ENCODE measurements around the gene MMP26.
"Not testable (repeated sequence)": the region's sequence is repeated elsewhere in the genome, so short reads cannot be mapped to it uniquely, and the experiment has no call there.

MMP26 gene

GRCh38 chr11:4722616-4723534, 18.3 kb downstream of the MMP26 start:
- not testable (repeated sequence) for H2BK5ac ChIP-seq (ENCODE audit: low read depth, low read length, poor library complexity, severe bottlenecking); H3K36me3 ChIP-seq (ENCODE audit: control insufficient read depth in 1 of 2, insufficient read depth in 2 of 2, low read depth in 1 of 2, low read length in 2 of 2); H3K23ac ChIP-seq (ENCODE audit: low read length in 2 of 2); H3K4me3 ChIP-seq (ENCODE audit: insufficient read depth in 1 of 2, low read depth in 1 of 2, low read length in 2 of 2); H3K9ac ChIP-seq (ENCODE audit: low read length); H2BK15ac ChIP-seq (ENCODE audit: low read depth, poor library complexity, severe bottlenecking); H3K4me1 ChIP-seq (ENCODE audit: control insufficient read depth, insufficient read depth, low read depth, low read length); H3K27me3 ChIP-seq (ENCODE audit: control insufficient read depth in 1 of 2, insufficient read depth in 1 of 2, low read length in 2 of 2); H4K8ac ChIP-seq (ENCODE audit: low read length); H3K27ac ChIP-seq (ENCODE audit: low read length, poor library complexity, severe bottlenecking); H4K91ac ChIP-seq (ENCODE audit: low read length); H3K18ac ChIP-seq (ENCODE audit: low read depth in 1 of 2, low read length in 2 of 2); H3K9me3 ChIP-seq (ENCODE audit: control insufficient read depth, low read length); H2BK12ac ChIP-seq (ENCODE audit: low read length in 2 of 2); DNase-seq; H2AK5ac ChIP-seq (ENCODE audit: low read length, severe bottlenecking); H3K4ac ChIP-seq (ENCODE audit: low read depth in 1 of 2, low read length in 2 of 2); H2BK120ac ChIP-seq (ENCODE audit: low read depth, low read length); H3K4me2 ChIP-seq (ENCODE audit: low read length, poor library complexity, severe bottlenecking); H3K14ac ChIP-seq (ENCODE audit: low read length in 2 of 2); H3K79me1 ChIP-seq (replicated peaks; ENCODE audit: low read length, poor library complexity, severe bottlenecking); H2AFZ ChIP-seq (ENCODE audit: low read depth, low read length)
- 89% methylated on average over 33 of the region's 33 CpGs for whole genome bisulfite sequencing

- H3K4me1 ChIP-seq (ENCODE audit: control insufficient read depth, insufficient read depth, low read depth, low read length): no peaks in the 10 kb centered on the region
- no peak overlapping the region for H4K8ac ChIP-seq (ENCODE audit: low read length)
- no peak overlapping the region for H3K4ac ChIP-seq (ENCODE audit: low read depth in 1 of 2, low read length in 2 of 2)
- no peak overlapping the region for H3K27ac ChIP-seq (ENCODE audit: low read length, poor library complexity, severe bottlenecking)
- no peak overlapping the region for H2AK5ac ChIP-seq (ENCODE audit: low read length, severe bottlenecking)
- H3K36me3 ChIP-seq (ENCODE audit: control insufficient read depth in 1 of 2, insufficient read depth in 2 of 2, low read depth in 1 of 2, low read length in 2 of 2): no peaks in the 10 kb centered on the region
- H3K4me3 ChIP-seq (ENCODE audit: insufficient read depth in 1 of 2, low read depth in 1 of 2, low read length in 2 of 2): no peak overlapping the region
- H2BK15ac ChIP-seq (ENCODE audit: low read depth, poor library complexity, severe bottlenecking): no peak overlapping the region
- H2BK120ac ChIP-seq (ENCODE audit: low read depth, low read length): no peak overlapping the region
- 80% methylated on average over 2 of the region's 2 CpGs for WGBS
- H3K14ac ChIP-seq (ENCODE audit: low read length in 2 of 2): no peak overlapping the region
- no peaks in the 10 kb centered on the region for H3K27me3 ChIP-seq (ENCODE audit: control insufficient read depth in 1 of 2, insufficient read depth in 1 of 2, low read length in 2 of 2)
- no peaks in the 10 kb centered on the region for H3K79me1 ChIP-seq (replicated peaks; ENCODE audit: low read length, poor library complexity, severe bottlenecking)
- DNase-seq: no peak
- H3K4me2 ChIP-seq (ENCODE audit: low read length, poor library complexity, severe bottlenecking): no peak overlapping the region
- no peak overlapping the region for H3K18ac ChIP-seq (ENCODE audit: low read depth in 1 of 2, low read length in 2 of 2)
- H2BK12ac ChIP-seq (ENCODE audit: low read length in 2 of 2): no peak overlapping the region
- no peak overlapping the region for H2AFZ ChIP-seq (ENCODE audit: low read depth, low read length)
- no peak overlapping the region for H4K91ac ChIP-seq (ENCODE audit: low read length)
- no peak overlapping the region for H3K23ac ChIP-seq (ENCODE audit: low read length in 2 of 2)
- no peaks in the 10 kb centered on the region for H3K9me3 ChIP-seq (ENCODE audit: control insufficient read depth, low read length)
- H3K9ac ChIP-seq (ENCODE audit: low read length): no peak overlapping the region
- H2BK5ac ChIP-seq (ENCODE audit: low read depth, low read length, poor library complexity, severe bottlenecking): no peak overlapping the region
Observed at GRCh38 chr11:4727171-4727570, 22.6 kb downstream of the MMP26 start.

- Histone ChIP-seq H3K18ac (ENCODE audit: low read depth in 1 of 2, low read length in 2 of 2) (no peak overlapping the region), H3K23ac (ENCODE audit: low read length in 2 of 2) (no peak overlapping the region), H3K9me3 (ENCODE audit: control insufficient read depth, low read length) (no peaks in the 10 kb centered on the region), H4K91ac (ENCODE audit: low read length) (no peak overlapping the region), H3K27me3 (ENCODE audit: control insufficient read depth in 1 of 2, insufficient read depth in 1 of 2, low read length in 2 of 2) (no peaks in the 10 kb centered on the region), H2BK15ac (ENCODE audit: low read depth, poor library complexity, severe bottlenecking) (no peak overlapping the region), H3K79me1 (replicated peaks; ENCODE audit: low read length, poor library complexity, severe bottlenecking) (no peaks in the 10 kb centered on the region), H4K8ac (ENCODE audit: low read length) (no peak overlapping the region), H3K14ac (ENCODE audit: low read length in 2 of 2) (no peak overlapping the region), H3K36me3 (ENCODE audit: control insufficient read depth in 1 of 2, insufficient read depth in 2 of 2, low read depth in 1 of 2, low read length in 2 of 2) (no peaks in the 10 kb centered on the region), H2AK5ac (ENCODE audit: low read length, severe bottlenecking) (no peak overlapping the region), H3K4me2 (ENCODE audit: low read length, poor library complexity, severe bottlenecking) (no peak overlapping the region), H2AFZ (ENCODE audit: low read depth, low read length) (no peak overlapping the region), H3K4me3 (ENCODE audit: insufficient read depth in 1 of 2, low read depth in 1 of 2, low read length in 2 of 2) (no peak overlapping the region), H2BK12ac (ENCODE audit: low read length in 2 of 2) (no peak overlapping the region), H3K4me1 (ENCODE audit: control insufficient read depth, insufficient read depth, low read depth, low read length) (no peaks in the 10 kb centered on the region), H2BK5ac (ENCODE audit: low read depth, low read length, poor library complexity, severe bottlenecking) (no peak overlapping the region), H3K27ac (ENCODE audit: low read length, poor library complexity, severe bottlenecking) (no peak overlapping the region), H2BK120ac (ENCODE audit: low read depth, low read length) (no peak overlapping the region), H3K9ac (ENCODE audit: low read length) (no peak overlapping the region), H3K4ac (ENCODE audit: low read depth in 1 of 2, low read length in 2 of 2) (no peak overlapping the region)
- DNase-seq: no peak
- 65% methylated on average over 2 of the region's 2 CpGs for WGBS
Observed at GRCh38 chr11:4740735-4741134, 36.2 kb downstream of the MMP26 start.

GRCh38 chr11:4748438-4748837, 43.9 kb downstream of the MMP26 start:
- H2BK15ac ChIP-seq (ENCODE audit: low read depth, poor library complexity, severe bottlenecking): no peak overlapping the region
- no peaks in the 10 kb centered on the region for H3K9me3 ChIP-seq (ENCODE audit: control insufficient read depth, low read length)
- H3K23ac ChIP-seq (ENCODE audit: low read length in 2 of 2): no peak overlapping the region
- H2BK5ac ChIP-seq (ENCODE audit: low read depth, low read length, poor library complexity, severe bottlenecking): no peak overlapping the region
- H3K79me1 ChIP-seq (replicated peaks; ENCODE audit: low read length, poor library complexity, severe bottlenecking): no peaks in the 10 kb centered on the region
- no peak overlapping the region for H3K9ac ChIP-seq (ENCODE audit: low read length)
- H2BK12ac ChIP-seq (ENCODE audit: low read length in 2 of 2): no peak overlapping the region
- H4K91ac ChIP-seq (ENCODE audit: low read length): no peak overlapping the region
- WGBS: 62% methylated on average over 4 of the region's 6 CpGs
- H3K36me3 ChIP-seq (ENCODE audit: control insufficient read depth in 1 of 2, insufficient read depth in 2 of 2, low read depth in 1 of 2, low read length in 2 of 2): no peaks in the 10 kb centered on the region
- H3K27me3 ChIP-seq (ENCODE audit: control insufficient read depth in 1 of 2, insufficient read depth in 1 of 2, low read length in 2 of 2): no peaks in the 10 kb centered on the region
- no peak overlapping the region for H3K14ac ChIP-seq (ENCODE audit: low read length in 2 of 2)
- no peak overlapping the region for H2AK5ac ChIP-seq (ENCODE audit: low read length, severe bottlenecking)
- no peak overlapping the region for H3K4ac ChIP-seq (ENCODE audit: low read depth in 1 of 2, low read length in 2 of 2)
- H2BK120ac ChIP-seq (ENCODE audit: low read depth, low read length): no peak overlapping the region
- DNase-seq: no peak
- H2AFZ ChIP-seq (ENCODE audit: low read depth, low read length): no peak overlapping the region
- H4K8ac ChIP-seq (ENCODE audit: low read length): no peak overlapping the region
- H3K4me1 ChIP-seq (ENCODE audit: control insufficient read depth, insufficient read depth, low read depth, low read length): no peaks in the 10 kb centered on the region
- no peak overlapping the region for H3K27ac ChIP-seq (ENCODE audit: low read length, poor library complexity, severe bottlenecking)
- H3K4me2 ChIP-seq (ENCODE audit: low read length, poor library complexity, severe bottlenecking): no peak overlapping the region
- H3K18ac ChIP-seq (ENCODE audit: low read depth in 1 of 2, low read length in 2 of 2): no peak overlapping the region
- no peak overlapping the region for H3K4me3 ChIP-seq (ENCODE audit: insufficient read depth in 1 of 2, low read depth in 1 of 2, low read length in 2 of 2)
